ENCODE results near the gene MORC4.

Gene MORC4

DNA sequence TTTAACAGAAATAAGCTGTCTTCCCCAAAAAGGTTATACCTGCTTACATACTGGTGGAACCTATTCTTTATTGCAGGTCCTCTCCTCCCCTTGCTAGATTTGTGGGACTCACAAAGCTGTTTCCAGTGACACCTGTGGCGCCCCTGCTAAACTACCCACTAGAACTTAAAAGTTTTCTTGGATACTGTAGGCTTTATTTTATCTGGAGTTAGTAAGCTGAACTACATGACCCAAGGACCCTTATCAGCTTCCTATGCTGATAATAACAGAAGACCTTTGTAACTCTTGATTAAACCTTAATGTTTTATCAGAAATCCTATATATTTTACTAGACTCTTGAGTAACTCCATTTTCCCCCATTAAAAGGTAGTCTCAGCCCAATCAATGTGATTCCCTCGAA lies 47.5 kb downstream of the MORC4 start:
- DNase-seq, result no peak

DNA sequence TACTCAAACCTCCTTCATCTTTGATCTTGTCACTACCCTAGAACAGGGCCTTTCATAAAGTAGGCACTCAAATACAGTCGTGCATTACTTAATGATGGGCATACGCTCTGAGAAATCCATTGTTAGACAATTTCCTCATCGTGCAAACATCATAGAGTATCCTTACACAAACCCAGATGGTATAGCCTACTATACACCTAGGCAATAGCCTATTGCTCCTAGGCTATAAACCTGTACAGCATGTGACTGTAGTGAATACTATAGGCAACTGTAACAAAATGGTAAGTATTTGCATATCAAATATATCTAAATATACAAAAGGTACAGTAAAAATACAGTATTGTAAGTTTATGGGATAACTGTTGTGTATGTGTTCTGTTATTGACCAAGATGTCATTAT lies 47.9 kb downstream of the MORC4 start:
- no peak for DNase-seq

DNA sequence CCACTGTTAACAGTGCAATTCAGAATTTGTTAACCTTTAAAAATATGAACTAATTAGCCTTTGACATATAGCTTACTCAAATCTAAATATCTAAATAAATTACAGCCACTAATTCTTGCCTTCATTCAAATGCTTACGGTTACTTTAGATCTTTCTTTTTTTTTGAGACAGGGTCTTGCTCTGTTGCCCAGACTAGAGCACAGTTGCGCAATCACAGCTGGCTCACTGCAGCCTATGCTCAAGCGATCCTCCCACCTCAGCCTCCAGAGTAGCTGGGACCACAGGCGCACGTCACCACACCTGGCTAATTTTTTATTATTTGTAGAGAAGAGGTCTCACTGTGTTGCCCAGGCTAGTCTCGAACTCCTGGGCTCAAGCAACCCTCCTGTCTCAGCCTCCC lies 48.8 kb downstream of the MORC4 start:
- DNase-seq, result no peak

DNA sequence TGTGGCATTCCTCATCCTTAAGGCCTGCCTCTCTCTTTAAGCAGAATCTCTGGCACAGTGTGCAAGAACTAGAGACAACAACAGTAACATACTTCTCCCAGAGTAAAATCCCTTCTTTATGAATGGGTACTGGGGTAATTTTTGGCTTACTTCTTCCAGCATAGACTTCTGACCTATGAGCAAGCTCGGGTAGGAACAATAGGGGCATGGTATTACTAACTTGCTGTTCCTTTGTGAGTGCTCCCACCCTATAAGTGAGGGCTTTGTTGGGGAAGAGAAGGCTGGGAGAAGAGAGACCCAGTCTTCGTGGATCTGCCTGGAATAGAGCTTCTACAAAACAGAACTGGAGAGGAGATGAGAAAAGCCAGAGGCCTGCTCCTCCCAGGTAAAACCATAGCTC lies 49.6 kb downstream of the MORC4 start:
- DNase-seq, result no peak

DNA sequence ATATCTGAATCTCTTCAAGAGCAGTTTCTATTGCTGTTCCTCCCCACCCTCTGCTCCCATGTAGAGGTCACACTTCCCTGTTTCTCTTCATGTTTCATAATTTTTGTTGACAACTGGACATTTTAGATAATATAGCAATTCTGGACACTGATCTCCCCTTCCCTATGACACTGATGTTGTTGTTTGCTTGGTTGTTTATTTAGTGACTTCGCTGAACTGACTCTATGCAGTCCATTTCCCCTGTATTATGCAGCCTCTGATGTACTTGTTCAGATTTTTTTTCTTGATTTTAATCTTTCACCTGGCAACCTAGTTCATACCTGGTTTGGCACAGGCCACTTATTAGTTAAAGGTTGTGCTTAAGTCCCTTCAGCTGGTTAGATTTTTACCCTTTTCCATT lies 50.6 kb downstream of the MORC4 start:
- DNase-seq, result no peak

DNA sequence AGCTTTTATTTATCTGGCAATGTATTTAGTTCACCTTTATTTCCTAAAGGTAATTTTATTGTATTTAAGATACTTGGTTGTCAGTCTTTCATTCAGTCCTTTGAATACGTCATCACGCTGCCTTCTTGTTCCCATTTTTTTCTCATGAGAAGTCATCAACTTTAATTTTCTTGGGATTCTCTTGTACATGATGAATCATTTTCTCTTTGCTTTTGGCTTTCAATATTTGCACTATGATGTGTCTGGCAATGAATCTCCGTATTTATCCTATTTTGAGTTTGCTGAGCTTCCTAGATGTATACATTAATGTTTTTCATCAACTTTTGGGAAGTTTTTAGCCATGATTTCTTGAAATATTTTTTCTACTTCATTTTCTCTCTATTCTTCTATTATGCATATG lies 51.4 kb downstream of the MORC4 start:
- DNase-seq, result no peak

DNA sequence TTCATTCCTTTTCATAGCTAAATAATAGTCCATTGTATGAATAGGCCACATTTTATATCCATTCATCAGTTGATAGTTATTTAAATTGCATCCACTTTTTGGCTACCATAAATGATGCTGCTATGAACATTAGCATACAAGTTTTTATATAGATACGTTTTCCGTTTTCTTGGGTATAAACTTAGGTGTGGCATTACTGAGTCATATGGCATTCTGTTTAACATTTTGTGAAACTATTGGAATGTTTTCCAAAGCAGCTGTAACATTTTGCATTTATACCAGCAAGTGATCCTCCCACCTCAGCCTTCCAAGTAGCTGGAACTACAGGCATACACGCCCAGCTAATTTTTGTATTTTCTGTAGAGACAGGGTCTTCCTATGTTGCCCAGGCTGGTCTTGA lies 53.5 kb downstream of the MORC4 start:
- no peak for DNase-seq

DNA sequence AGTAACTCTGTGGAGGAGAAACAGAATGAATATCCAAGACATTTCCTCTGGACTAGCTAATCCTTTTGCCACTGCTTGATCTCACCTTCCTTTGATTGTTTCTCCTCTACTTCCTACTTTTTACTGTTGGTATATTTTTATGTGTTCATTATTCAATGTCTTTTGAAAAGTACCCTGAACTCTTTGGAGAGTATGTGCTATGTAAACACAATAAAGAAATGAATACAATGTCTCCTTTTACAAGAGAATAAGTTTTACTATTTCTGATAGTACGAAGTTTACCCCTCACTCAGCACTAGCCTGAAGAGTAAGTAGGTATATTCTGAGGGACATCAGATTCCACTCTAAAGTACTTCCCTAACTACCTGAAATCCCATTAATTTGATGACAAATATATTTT lies 59.9 kb downstream of the MORC4 start:
- no peak for DNase-seq

DNA sequence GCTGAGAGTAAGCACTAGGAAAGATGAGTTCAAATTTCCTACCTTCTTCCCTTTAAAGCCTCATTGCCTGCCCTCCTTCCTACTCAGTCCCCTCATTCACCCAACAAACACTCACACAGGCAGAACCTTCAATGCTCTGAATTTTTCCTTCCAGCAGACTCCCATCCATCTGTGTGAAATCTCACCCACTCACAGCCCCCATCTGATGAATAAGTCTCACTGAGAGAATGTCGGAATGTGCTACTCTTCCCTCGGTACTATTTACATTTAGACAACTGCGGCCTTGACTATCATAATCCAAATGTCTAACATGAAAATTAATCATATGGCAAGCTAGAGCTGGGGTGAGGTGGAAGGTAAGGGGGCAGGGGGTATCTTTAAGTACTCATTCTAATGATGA lies 60.4 kb downstream of the MORC4 start:
- DNase-seq, result no peak

DNA sequence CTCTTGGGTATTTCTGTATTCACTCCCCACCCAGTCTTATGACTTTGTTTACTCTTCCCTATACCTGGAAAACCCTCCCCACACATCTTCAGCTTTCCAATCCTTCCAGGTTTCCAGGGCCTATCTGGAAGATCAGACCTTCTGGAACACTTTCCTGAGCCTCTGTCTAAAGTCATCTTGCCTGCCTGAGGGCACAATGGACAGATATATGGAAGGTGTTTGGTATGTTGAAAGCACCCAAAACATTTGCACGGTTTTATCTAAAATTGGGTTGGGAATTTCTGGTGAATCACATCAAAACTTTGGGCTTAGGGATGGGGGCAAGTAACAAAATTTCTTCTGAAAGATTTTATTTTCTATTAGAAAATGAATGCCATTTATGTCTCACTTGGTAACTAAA lies 63.8 kb downstream of the MORC4 start:
- no peak for DNase-seq

DNA sequence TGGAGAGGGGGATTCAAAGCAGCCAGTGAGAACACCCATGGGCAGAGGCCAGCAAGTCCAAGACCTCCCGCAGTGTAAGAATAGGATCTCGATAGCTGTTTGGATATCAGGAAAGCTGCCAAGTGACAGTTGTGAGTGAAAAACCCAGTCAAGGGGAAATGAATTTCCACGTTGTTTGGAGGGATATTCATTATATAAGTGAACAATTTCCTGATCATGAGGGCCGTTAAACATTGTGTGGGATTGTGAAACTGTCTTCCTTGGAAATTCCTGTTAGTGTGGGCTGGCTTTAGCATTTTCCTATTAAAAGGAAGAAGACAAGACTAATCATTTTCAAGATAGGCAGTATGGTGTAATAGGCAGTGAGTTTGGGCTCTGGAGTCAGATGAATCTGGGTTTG lies 64.8 kb downstream of the MORC4 start:
- no peak for DNase-seq

DNA sequence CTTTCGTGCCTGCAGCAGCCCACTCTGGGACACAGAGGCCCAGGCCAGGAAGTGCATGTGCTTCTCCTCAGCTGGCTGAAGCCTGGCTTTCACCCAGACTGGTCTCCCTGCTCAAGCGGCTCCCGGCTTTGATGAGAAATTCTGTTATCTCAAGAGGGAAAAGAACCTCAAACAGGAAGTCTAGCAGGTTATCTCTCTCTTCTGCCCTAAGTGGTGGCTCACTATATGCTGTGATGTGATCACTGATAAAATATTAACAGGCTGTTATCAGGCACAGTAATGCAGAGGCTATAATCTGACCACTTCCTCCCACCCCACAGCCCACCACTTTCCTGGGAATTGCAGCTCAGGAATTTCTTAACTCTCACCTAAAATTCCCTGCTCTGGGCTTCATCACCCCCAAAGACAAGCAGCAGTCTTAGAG lies 66.5 kb downstream of the MORC4 start:
- no peak for DNase-seq

DNA sequence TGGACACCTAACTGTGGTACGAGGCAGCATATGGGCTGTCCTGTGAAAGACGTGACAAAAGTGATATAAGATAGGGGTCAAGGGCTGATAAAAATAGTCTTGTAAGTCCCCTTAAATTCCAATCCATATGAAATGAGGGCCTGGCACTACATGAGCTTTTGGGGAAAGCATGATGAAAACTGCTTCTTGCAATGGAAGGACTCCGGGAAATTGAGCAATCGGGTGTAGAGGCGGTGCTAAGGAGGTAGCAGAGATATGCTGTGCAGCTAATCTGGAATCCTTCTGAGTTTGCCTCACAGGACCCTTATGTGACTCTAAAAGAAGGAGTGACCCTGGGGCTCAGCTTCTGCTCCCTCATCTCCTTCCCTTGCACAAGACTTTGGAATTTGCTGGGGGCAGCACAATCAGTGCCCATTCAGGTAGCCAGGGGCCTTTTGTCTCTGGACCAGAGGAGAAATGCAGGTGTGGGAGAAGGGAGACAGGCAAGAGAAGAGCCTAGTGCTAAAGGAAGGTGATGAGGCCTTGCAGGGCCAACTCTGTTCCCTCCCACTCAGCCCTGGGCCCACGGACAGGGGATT lies 67.0 kb downstream of the MORC4 start:
- DNase-seq, result no peak

DNA sequence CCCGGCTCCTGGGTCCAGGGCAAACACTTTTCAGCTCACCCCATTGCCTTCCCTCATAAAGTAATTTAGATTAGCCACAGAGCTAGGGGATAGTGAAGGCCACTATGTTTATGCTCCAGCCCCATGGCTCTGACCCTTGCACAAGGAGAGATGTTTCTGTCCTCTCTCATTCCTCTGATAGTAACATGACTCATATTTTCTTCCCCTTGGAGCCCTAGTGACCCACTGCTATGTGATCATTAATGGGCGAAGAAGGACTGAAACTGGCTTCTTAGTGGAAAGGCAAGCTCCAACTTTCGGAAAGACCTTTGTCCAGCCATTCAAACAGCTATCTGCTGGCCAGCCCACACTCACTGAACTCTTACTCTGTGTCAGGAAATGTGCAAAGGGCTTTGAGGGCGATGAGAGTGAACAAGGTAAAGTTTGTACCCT lies 67.5 kb downstream of the MORC4 start:
- no peak for DNase-seq

DNA sequence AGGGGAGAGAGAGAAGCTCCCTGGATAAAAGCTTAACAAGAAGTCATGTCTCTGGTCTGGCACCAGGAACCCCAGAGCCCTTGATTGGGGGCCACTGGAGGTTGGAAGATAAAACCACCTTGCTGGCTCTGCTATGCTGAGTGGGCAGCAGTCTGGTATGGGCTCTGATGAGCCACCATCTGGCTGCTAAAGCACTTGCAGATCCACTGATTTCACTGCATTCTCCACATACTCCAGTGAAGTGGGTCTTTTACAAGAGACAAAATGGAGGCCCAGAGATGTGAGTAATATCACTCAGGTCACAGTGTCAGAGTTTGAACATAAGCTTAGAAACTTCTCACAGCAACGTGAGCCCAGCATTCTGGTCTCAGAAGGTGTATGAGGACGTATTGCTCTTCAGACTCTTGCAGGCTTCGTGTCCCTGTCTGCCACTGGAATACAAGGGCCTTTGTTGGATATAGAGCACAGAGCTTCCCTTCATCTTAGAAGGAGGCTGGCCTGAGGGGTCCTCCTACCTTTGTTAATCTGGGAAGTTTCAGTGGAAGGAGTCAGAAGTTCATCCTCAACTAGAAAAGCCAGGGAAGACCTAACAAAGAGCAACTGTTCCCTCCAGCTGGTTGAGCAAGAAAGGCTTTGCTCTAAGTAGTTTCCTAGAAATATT lies 68.1 kb downstream of the MORC4 start:
- no peak for DNase-seq

DNA sequence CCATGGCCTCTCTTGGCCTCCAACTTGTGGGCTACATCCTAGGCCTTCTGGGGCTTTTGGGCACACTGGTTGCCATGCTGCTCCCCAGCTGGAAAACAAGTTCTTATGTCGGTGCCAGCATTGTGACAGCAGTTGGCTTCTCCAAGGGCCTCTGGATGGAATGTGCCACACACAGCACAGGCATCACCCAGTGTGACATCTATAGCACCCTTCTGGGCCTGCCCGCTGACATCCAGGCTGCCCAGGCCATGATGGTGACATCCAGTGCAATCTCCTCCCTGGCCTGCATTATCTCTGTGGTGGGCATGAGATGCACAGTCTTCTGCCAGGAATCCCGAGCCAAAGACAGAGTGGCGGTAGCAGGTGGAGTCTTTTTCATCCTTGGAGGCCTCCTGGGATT lies 71.8 kb downstream of the MORC4 start:
- DNase-seq, result no peak

DNA sequence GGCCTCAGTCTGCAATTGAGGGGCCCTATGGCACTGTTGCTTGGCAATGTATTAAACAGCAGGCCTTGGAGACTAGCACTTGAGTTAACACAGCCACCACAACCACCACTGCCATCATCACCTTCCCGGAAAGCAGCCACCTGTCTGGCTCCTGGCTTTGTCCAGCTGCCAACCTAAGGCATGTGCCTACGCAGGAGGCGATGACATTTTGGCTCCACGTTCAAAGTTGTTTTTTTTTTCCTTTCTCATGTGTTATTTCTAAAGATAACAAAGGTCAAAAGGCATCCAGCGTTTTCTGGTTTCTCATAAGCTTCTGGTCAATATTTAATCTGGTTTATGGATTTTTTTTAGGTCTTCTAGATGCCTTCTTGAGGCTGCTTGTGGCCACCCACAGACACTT lies 72.3 kb downstream of the MORC4 start:
- DNase-seq, result no peak

DNA sequence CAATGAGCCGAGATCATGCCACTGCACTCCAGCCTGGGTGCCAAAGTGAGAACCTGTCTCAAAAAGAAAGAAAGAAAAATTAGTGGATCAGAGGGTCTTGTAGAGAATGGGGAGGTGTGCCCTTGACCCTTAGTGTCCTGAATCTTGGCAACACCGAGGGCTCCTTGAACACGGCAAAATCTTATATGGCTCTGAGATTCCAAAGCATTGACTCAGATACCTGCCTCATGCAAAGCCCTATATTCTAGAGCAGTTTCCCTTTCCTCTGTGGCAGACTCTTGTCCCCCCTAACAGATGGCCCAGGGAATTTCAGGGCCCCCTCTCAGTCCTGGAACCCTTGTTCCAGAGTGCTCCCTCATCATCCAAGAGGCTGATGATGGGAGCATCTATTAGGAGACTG lies 73.0 kb downstream of the MORC4 start:
- DNase-seq, result no peak

DNA sequence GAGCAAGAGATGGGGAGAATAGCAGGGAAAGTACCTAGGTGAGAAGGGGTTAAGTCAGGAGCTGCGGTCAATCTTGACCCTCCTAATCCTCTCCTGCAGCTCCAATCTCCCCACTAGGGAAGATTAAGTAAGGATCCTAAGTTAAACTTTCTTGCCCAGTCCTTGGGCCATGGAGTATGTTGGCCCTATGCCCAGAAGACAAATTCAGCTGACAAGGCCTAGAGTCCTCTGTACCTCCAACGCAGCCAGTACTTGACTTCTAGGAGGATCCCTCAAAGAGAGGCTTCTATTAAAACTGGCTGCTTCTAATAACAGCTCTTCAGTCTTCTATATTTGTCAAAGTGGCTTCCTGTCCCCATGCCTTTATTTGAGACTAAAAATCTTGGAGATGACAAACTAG lies 78.4 kb downstream of the MORC4 start:
- DNase-seq, result no peak

DNA sequence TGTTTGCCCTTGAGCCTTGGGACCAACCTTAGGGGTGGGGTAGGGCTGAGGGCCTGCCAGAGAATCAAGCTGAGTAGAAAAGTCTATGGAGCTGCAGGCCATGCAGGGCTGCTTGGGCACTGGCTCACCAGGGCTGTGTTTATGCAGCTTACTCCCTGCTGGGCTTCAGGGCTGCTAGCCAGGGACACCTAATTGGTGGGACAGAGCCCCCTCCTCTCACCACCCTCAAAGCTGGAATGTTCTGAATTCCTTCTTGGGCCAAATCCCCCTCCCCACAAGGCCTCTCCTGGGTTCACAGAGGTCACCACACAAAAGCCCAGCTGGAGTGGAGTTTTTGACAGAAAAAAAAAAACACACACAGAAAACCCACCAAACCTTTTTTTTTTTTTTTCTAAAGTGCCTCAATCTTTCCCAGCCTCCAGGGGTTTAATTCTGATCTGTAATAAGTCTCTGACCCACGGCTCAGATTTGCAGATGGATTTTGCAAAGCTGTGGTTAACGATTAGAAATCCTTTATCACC lies 80.0 kb downstream of the MORC4 start, which contains the start of gene CLDN2:
CLDN2 (plus strand) TSS at position 471 of the 521 bp plus-strand sequence. CDS start 7,827 bp downstream, outside the sequence.
- DNase-seq, result no peak

DNA sequence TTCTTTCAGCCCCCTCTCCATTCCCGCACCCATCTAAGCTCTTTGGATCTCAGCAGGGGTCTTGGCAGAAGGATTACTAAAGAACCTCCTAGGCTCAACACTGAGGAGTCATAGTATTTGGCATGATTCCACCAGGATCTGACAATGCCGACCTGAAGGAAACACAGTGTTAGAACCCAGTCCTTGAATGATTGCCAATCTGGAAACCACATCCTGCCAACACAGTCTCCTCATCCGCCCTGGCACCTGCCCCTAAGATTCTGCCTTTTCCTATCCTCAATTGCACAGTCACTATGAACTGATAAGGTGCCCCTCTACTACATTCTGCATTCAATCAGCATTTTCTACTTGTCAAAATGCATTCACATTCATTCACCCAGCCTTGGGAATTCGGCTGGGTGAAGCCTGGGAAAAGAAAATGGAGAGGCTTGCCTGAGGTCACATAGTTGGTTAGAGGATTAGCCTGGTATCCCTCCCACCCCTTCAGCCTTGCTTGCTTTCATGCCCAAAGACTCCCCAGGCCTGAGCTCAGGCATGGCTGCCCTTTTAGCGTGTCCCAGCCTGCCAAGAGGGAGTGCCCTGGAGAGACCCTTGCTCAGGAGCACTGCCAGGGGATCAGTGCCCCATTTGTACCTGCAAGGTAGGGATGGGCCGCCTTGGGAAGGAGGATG lies 82.0 kb downstream of the MORC4 start:
- DNase-seq, result peak; percentile 46

DNA sequence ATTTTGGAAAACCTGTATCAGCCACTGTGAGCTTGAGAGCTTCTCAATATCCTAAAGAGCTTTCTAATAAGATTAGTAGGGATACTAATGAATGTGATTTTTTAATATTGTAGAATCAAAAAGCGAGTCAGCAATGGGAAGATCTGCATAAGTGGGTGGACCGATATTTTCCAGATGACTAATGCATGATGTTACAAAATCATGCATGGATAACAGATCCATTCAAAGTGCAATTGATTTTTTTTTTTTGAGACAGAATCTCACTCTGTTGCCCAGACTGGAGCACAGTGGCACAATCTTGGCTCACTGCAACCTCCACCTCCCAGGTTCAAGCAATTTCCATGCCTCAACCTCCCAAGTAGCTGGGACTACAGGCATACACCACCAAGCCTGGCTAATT lies 87.1 kb downstream of the MORC4 start:
- no peak for DNase-seq

DNA sequence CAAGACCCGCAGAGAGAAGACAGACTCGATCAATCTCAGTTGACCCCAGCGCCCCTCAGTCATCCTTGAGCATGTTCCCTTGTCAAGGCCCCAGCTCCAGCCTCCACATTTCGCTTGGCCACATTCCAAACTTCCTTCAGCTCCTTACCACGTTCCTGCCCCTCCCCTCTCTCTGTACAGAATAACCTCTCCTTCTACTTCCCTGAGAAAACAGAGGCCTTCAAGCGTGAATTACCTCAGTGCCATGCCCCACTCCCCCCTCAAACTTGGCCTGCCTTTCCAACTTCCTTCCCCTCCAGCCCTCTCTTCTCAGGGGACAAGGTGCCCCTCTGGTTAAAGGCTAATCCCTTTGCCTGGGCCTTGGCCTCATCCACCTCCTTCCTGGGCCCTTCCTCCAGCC lies 93.7 kb downstream of the MORC4 start:
- no peak for DNase-seq

DNA sequence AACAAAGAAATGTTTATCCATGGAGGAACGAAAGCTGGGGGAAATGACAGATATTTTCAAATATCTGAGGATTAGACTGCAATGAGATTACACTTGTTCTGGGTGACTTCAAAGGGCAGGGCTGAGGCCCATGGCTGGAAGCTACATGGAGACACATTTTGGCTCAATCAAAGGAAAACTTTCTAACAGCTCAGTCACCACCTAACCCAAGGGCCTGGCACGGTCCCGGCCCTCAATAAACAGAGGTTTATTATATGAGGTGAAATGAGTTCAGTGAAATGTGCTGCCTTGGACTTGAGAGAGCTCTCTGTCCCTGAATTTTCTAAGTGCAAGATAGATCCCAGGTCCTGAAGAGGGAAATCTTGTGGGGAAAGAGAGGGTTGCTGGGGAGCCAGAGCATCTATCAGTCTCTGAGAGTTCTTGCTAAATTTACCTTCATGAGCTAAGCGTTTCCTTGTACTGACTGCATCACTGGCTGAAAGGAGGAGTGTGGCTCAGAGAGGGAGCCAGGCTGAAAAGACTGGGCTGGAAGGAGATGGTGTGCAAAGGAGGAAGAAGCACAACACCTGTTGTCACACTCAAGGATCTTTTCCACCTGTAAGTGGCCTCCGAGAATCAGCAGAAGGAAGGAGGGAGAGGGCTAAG lies 94.8 kb downstream of the MORC4 start:
- no peak for DNase-seq
